Left lung (tissue), 10 donors: ENCODE data around the gene FLT3LG. TPM values are rescaled to one million over a fixed set of nuclear protein-coding genes. Genes with fewer than 3 reads are reported as not detected.
"Not testable (repeated sequence)": the region's sequence is repeated elsewhere in the genome, so short reads cannot be mapped to it uniquely, and the experiment has no call there.

Source experiments
- ATAC-seq: fragments of 200-7000 bp; cut with Tn5 transposase; one replicate; pipeline ENCODE4 v1.9.1; 2020; ENCODE audit warnings: moderate library complexity
- DNase-seq, 4 donors: peaks; one replicate each; pipeline ENCODE4 v3.0.0-alpha.2; 2013 to 2020
- H3K27ac ChIP-seq, 2 donors: fragments of 200-600 bp; sonication (generic) in 1 of 2; one replicate each; pipeline versions ENCODE4 v1.5.0 to v1.8.0; 2020 to 2021
- H3K27me3 ChIP-seq, 2 donors: fragments of 200-600 bp; sonication (generic) in 1 of 2; one replicate each; pipeline versions ENCODE4 v1.5.0 to v1.8.0; 2020 to 2021
- H3K36me3 ChIP-seq, 2 donors: fragments of 200-600 bp; sonication (generic) in 1 of 2; one replicate each; pipeline versions ENCODE4 v1.5.0 to v1.8.0; 2020 to 2021
- H3K4me1 ChIP-seq, 2 donors: fragments of 200-600 bp; one replicate each; pipeline ENCODE4 v1.8.0; 2021
- H3K4me3 ChIP-seq, 2 donors: fragments of 200-600 bp; sonication (generic) in 1 of 2; one replicate each; pipeline versions ENCODE4 v1.5.0 to v1.8.0; 2020 to 2021; ENCODE audit warnings: mild to moderate bottlenecking in 1 of 2
- H3K9me3 ChIP-seq, 2 donors: fragments of 200-600 bp; sonication (generic) in 1 of 2; one replicate each; pipeline versions ENCODE4 v1.5.0 to v1.8.0; 2020 to 2021
- intact Hi-C, 2 donors: fragments of 100-400 bp; cut with DNase I; formaldehyde crosslinking; loops; one replicate each; pipeline versions ENCODE4 v1.11.2 to v1.14.2; 2022
- polyA plus RNA-seq, 6 donors: library from polyadenylated mRNA; unstranded; fragments of 120-200 nt; gene quantifications; one replicate each; pipeline ENCODE4 v1.2.1, GENCODE V29; 2013; ENCODE audit not compliant: insufficient read length in 6 of 6
- total RNA-seq, 2 donors: library from RNA; stranded (reverse); fragmentation: NEBNext Ultra II Directional; extraction: Animal tissue kit (Norgen Biotek cat#: 25700); gene quantifications; one replicate each; pipeline ENCODE4 v1.2.1, GENCODE V29; 2021
- TF ChIP-seq, protein P1 (sequence below), 2 donors: fragments of 200-600 bp; sonication (generic) in 1 of 2; IDR thresholded peaks; one replicate each; pipeline versions ENCODE4 v1.5.0 to v1.8.0; 2021; ENCODE audit warnings: antibody characterized with exemption in 2 of 2
- donor health status: DM: no; HTN: yes; CAD: no.
- donor health status: DM: no; HTN: no; CAD: no.

Gene FLT3LG
- total and polyA plus RNA-seq, 8 donors = 6.7 to 10.1 (median 7.4) TPM

GRCh38 chr19:49455773-49456172 lies 18.2 kb upstream of the FLT3LG start:
- TF ChIP-seq, protein P1, sequence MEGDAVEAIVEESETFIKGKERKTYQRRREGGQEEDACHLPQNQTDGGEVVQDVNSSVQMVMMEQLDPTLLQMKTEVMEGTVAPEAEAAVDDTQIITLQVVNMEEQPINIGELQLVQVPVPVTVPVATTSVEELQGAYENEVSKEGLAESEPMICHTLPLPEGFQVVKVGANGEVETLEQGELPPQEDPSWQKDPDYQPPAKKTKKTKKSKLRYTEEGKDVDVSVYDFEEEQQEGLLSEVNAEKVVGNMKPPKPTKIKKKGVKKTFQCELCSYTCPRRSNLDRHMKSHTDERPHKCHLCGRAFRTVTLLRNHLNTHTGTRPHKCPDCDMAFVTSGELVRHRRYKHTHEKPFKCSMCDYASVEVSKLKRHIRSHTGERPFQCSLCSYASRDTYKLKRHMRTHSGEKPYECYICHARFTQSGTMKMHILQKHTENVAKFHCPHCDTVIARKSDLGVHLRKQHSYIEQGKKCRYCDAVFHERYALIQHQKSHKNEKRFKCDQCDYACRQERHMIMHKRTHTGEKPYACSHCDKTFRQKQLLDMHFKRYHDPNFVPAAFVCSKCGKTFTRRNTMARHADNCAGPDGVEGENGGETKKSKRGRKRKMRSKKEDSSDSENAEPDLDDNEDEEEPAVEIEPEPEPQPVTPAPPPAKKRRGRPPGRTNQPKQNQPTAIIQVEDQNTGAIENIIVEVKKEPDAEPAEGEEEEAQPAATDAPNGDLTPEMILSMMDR (IDR thresholded peaks at IDR 0.05) = no peak
- peaks cover 0 to 20% of the 10 kb centered on the region in 2 donors for H3K36me3 ChIP-seq
- DNase-seq (peak in 2 of 4 donors; percentile 82 to 84), ATAC-seq (no peak)
- no peaks in the 10 kb centered on the region for H3K27me3 ChIP-seq
- H3K4me1 ChIP-seq = peaks cover 0 to 30% of the 10 kb centered on the region in 2 donors
- H3K4me3 ChIP-seq = no peak overlapping the region
- peak overlapping the region; percentile 28 to 60 for H3K27ac ChIP-seq
- no peaks in the 10 kb centered on the region for H3K9me3 ChIP-seq
- intact Hi-C loops = no loop called here

- H3K9me3 ChIP-seq = no peaks in the 10 kb centered on the region
- DNase-seq (peak in 1 of 4 donors; percentile 64), ATAC-seq (no peak)
- TF ChIP-seq, protein P1 (IDR thresholded peaks at IDR 0.05) = no peak
- intact Hi-C loops = no loop called here
- H3K4me3 ChIP-seq = no peak overlapping the region
- H3K36me3 ChIP-seq = peaks cover 0 to 21% of the 10 kb centered on the region in 2 donors
- H3K27ac ChIP-seq = peak overlapping the region; percentile 28 to 60
- peaks cover 0 to 26% of the 10 kb centered on the region in 2 donors for H3K4me1 ChIP-seq
- no peaks in the 10 kb centered on the region for H3K27me3 ChIP-seq
Measured at GRCh38 chr19:49456326-49456725, 17.7 kb upstream of the FLT3LG start.

GRCh38 chr19:49458567-49458903 lies 15.5 kb upstream of the FLT3LG start:
- peak overlapping the region; percentile 35 to 72 for H3K27ac ChIP-seq
- ATAC-seq (no peak), DNase-seq (no peak)
- H3K4me3 ChIP-seq = no peak overlapping the region
- H3K4me1 ChIP-seq = peaks cover 0 to 18% of the 10 kb centered on the region in 2 donors
- peaks cover 0 to 33% of the 10 kb centered on the region in 2 donors for H3K36me3 ChIP-seq
- no peaks in the 10 kb centered on the region for H3K27me3 ChIP-seq
- intact Hi-C loops = no loop called here
- TF ChIP-seq, protein P1 (IDR thresholded peaks at IDR 0.05) = no peak
- H3K9me3 ChIP-seq = no peaks in the 10 kb centered on the region

- H3K36me3 ChIP-seq = peaks cover 0 to 40% of the 10 kb centered on the region in 2 donors
- no peaks in the 10 kb centered on the region for H3K27me3 ChIP-seq
- DNase-seq (no peak), ATAC-seq (no peak)
- H3K27ac ChIP-seq = no peak overlapping the region
- peaks cover 0 to 10% of the 10 kb centered on the region in 2 donors for H3K4me1 ChIP-seq
- no peak overlapping the region for H3K4me3 ChIP-seq
- no peaks in the 10 kb centered on the region for H3K9me3 ChIP-seq
- intact Hi-C loops = no loop called here
- TF ChIP-seq, protein P1 (IDR thresholded peaks at IDR 0.05) = no peak
Measured at GRCh38 chr19:49459388-49459787, 14.6 kb upstream of the FLT3LG start.

DNA sequence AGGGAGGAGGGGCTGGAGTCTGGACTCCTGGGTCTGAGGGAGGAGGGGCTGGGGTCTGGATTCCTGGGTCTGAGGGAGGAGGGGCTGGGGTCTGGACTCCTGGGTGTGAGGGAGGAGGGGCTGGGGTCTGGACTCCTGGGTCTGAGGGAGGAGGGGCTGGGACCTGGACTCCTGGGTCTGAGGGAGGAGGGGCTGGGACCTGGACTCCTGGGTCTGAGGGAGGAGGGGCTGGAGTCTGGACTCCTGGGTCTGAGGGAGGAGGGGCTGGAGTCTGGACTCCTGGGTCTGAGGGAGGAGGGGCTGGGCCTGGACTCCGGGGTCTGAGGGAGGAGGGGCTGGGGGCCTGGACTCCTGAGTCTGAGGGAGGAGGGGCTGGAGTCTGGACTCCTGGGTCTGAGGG lies 12.9 kb upstream of the FLT3LG start:
- H3K27ac ChIP-seq, ATAC-seq, H3K4me1 ChIP-seq, H3K27me3 ChIP-seq, H3K4me3 ChIP-seq, DNase-seq, H3K9me3 ChIP-seq, intact Hi-C loops: not testable (repeated sequence)
- H3K36me3 ChIP-seq = peaks cover 0 to 58% of the 10 kb centered on the region in 2 donors

- H3K9me3 ChIP-seq = no peaks in the 10 kb centered on the region
- H3K36me3 ChIP-seq = peaks cover 0 to 63% of the 10 kb centered on the region in 2 donors
- H3K27ac ChIP-seq = no peak overlapping the region
- DNase-seq (no peak), ATAC-seq (no peak)
- peaks cover 0 to 9% of the 10 kb centered on the region in 2 donors for H3K4me1 ChIP-seq
- no peaks in the 10 kb centered on the region for H3K27me3 ChIP-seq
- TF ChIP-seq, protein P1 (IDR thresholded peaks at IDR 0.05) = no peak
- intact Hi-C loops = no loop called here
- H3K4me3 ChIP-seq = no peak overlapping the region
Measured at GRCh38 chr19:49461656-49462055, 12.4 kb upstream of the FLT3LG start.
